Keratinocyte (primary cell): Measurements from ENCODE around the gene MAP9. TPM values are rescaled to one million over a fixed set of nuclear protein-coding genes. Genes with fewer than 3 reads are reported as not detected.

ENCODE experiments used
- DNase-seq: peaks from one replicate; pipeline ENCODE4 v3.0.0-alpha.2; 2011; ENCODE audit warnings: low read depth, missing footprints, low spot score
- FAIRE-seq: peaks from 2 replicates; lab custom pipeline; 2011; peaks lifted over from hg19 to GRCh38; lab: Jason Lieb, UNC
- H2AFZ ChIP-seq: 2 replicates; pipeline ENCODE4 v1.6.0; 2012; ENCODE audit warnings: low read length, control low read depth, inconsistent platforms; ENCODE audit not compliant: control insufficient read depth
- H3K27ac ChIP-seq: 2 replicates; pipeline ENCODE4 v1.5.1; 2011; ENCODE audit warnings: low read length; ENCODE audit not compliant: control insufficient read depth, insufficient read depth
- H3K27me3 ChIP-seq: 3 replicates; pipeline ENCODE4 v1.6.0; 2011; ENCODE audit warnings: low read length; ENCODE audit not compliant: control insufficient read depth, insufficient read depth; ENCODE audit errors: extremely low read depth
- H3K36me3 ChIP-seq, 2 experiments: 2 replicates in 1 of 2; 3 replicates in 1 of 2; pipeline ENCODE4 v1.5.1; 2011; ENCODE audit warnings: low read length in 2 of 2, mild to moderate bottlenecking in 1 of 2; ENCODE audit not compliant: control insufficient read depth in 2 of 2, insufficient read depth in 2 of 2; ENCODE audit errors: extremely low read depth in 1 of 2
- H3K4me1 ChIP-seq: 3 replicates; pipeline ENCODE4 v1.5.1; 2011; ENCODE audit warnings: low read length; ENCODE audit not compliant: control insufficient read depth, insufficient read depth; ENCODE audit errors: extremely low read depth
- H3K4me2 ChIP-seq: 3 replicates; pipeline ENCODE4 v1.6.0; 2011; ENCODE audit warnings: low read depth, low read length; ENCODE audit not compliant: control insufficient read depth, insufficient read depth; ENCODE audit errors: extremely low read depth
- H3K4me3 ChIP-seq, 3 experiments: fragments of 200-600 bp in 1 of 3; sonication (generic) in 1 of 3; 2 replicates in 2 of 3; 3 replicates in 1 of 3; pipeline ENCODE4 v1.5.1; 2011 to 2016; ENCODE audit warnings: low read length in 3 of 3, mild to moderate bottlenecking in 3 of 3, control low read depth in 2 of 3, inconsistent platforms in 1 of 3, low read depth in 1 of 3, mixed read lengths in 1 of 3, mixed run types in 1 of 3, moderate library complexity in 1 of 3; ENCODE audit not compliant: control insufficient read depth in 2 of 3, insufficient read depth in 2 of 3; ENCODE audit errors: extremely low read depth in 1 of 3
- H3K79me2 ChIP-seq: 2 replicates; pipeline ENCODE4 v1.6.0; 2012; ENCODE audit warnings: low read length; ENCODE audit not compliant: control insufficient read depth, insufficient read depth
- H3K9ac ChIP-seq: 3 replicates; pipeline ENCODE4 v1.6.0; 2011; ENCODE audit warnings: low read length; ENCODE audit not compliant: control insufficient read depth, insufficient read depth; ENCODE audit errors: extremely low read depth
- H3K9me1 ChIP-seq: 3 replicates; pipeline ENCODE4 v1.6.0; 2011; ENCODE audit warnings: low read length; ENCODE audit not compliant: control insufficient read depth, insufficient read depth; ENCODE audit errors: extremely low read depth
- H3K9me3 ChIP-seq: 2 replicates; pipeline ENCODE4 v1.5.1; 2012; ENCODE audit warnings: low read depth, low read length; ENCODE audit not compliant: control insufficient read depth
- H4K20me1 ChIP-seq: 3 replicates; pipeline ENCODE4 v1.6.0; 2011; ENCODE audit warnings: low read length; ENCODE audit not compliant: control insufficient read depth, insufficient read depth; ENCODE audit errors: extremely low read depth
- EZH2 ChIP-seq: IDR thresholded peaks from one replicate; pipeline ENCODE4 v1.6.1; 2012; ENCODE audit warnings: inconsistent platforms, mild to moderate bottlenecking, low read length, moderate library complexity
- dilution Hi-C: fragments of 300-500 bp; cut with MboI; formaldehyde crosslinking; loops from one replicate; pipeline ENCODE4 v1.7.0; 2020; ENCODE audit warnings: low sequenced_read_pairs; ENCODE audit not compliant: extremely low pct_ligation_motif_present
- polyA plus RNA-seq, 5 experiments: library from polyadenylated mRNA; depleted of rRNA in 3 of 5; stranded (reverse) in 3 of 5; stranded (forward) in 1 of 5; unstranded in 1 of 5; fragments of >200 nt; gene quantifications; 1 replicate in 1 of 5; 2 replicates in 3 of 5; 3 replicates in 1 of 5; pipeline versions ENCODE4 v1.2.1 to v1.2.3, GENCODE V29; 2011 to 2012; ENCODE audit warnings: missing spikeins in 2 of 5, low read depth in 1 of 5, low replicate concordance in 1 of 5
- TF ChIP-seq, protein P1 (sequence below), 3 experiments: IDR thresholded peaks in 1 of 3; conservative IDR thresholded peaks in 1 of 3; optimal IDR thresholded peaks in 1 of 3; 2 replicates in 2 of 3; 3 replicates in 1 of 3; pipeline versions ENCODE3 to v1.5.1; 2011; ENCODE audit warnings: low read length in 3 of 3, mild to moderate bottlenecking in 3 of 3, moderate library complexity in 2 of 3, control low read depth in 1 of 3, inconsistent platforms in 1 of 3; ENCODE audit not compliant: insufficient read depth in 2 of 3; ENCODE audit errors: extremely low read depth in 1 of 3

MAP9 gene
- polyA plus RNA-seq, 1 donor (not counting 4 experiments of a cell fraction or from before 2014, with no cell fraction given), result 7.4 TPM

DNA sequence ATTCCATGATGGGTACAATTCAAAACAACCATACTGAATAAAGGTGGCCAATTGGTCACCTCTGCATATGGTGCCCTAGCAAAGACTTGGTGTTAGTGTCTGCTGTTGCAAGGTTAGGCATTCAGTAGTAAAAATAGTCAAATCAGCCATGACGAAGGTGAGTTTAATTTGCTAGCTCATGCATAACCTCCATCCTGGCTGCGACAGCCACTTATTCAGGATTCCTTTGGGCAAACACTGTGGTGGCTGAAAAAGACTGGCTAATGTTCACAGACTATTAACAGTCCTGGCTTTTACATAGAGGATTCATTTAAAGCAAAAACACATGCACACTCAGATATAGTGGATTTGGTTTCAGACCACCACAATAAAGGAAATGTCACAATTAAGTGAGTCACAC, 34.8 kb upstream of the MAP9 start:
- Histone ChIP-seq H2AFZ (no peak overlapping the region), H3K27me3 (no peaks in the 10 kb centered on the region), H4K20me1 (no peaks in the 10 kb centered on the region), H3K27ac (no peak overlapping the region), H3K4me2 (no peak overlapping the region), H3K36me3 (no peaks in the 10 kb centered on the region), H3K9ac (no peak overlapping the region), H3K9me3 (no peaks in the 10 kb centered on the region), H3K79me2 (no peaks in the 10 kb centered on the region), H3K9me1 (no peaks in the 10 kb centered on the region), H3K4me1 (no peaks in the 10 kb centered on the region), H3K4me3 (no peak overlapping the region)
- TF ChIP-seq, protein P1, sequence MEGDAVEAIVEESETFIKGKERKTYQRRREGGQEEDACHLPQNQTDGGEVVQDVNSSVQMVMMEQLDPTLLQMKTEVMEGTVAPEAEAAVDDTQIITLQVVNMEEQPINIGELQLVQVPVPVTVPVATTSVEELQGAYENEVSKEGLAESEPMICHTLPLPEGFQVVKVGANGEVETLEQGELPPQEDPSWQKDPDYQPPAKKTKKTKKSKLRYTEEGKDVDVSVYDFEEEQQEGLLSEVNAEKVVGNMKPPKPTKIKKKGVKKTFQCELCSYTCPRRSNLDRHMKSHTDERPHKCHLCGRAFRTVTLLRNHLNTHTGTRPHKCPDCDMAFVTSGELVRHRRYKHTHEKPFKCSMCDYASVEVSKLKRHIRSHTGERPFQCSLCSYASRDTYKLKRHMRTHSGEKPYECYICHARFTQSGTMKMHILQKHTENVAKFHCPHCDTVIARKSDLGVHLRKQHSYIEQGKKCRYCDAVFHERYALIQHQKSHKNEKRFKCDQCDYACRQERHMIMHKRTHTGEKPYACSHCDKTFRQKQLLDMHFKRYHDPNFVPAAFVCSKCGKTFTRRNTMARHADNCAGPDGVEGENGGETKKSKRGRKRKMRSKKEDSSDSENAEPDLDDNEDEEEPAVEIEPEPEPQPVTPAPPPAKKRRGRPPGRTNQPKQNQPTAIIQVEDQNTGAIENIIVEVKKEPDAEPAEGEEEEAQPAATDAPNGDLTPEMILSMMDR (optimal IDR thresholded peaks at IDR 0.05 in 1 of 3, IDR thresholded peaks at IDR 0.05 in 1 of 3, conservative IDR thresholded peaks at IDR 0.05 in 1 of 3; ENCODE audit: extremely low read depth in 1 of 3, insufficient read depth in 2 of 3, low read length in 3 of 3), result no peak
- TF ChIP-seq EZH2, result no peak
- dilution Hi-C loops, result no loop called here
- DNase-seq (no peak), FAIRE-seq (no peak)

DNA sequence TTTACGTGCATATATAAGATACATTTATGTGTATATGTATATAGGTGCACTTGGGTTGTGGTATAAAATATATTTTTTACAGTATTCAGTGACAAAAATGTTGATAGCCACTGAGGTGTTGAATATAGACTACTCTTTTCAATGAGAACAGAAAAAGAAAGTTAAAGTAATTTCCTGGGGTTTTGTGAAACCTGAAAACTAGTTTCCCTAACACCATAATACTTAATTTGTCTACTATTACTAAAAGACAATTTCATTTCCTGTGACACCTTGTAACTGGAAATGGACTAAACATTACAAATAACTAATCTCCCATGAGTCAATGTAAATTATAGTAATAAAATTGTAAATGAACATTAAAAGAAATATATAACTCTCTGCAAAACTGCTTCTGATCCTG, 32.0 kb upstream of the MAP9 start:
- H3K9me3 ChIP-seq, result no peaks in the 10 kb centered on the region
- no peaks in the 10 kb centered on the region for H3K36me3 ChIP-seq
- H3K9me1 ChIP-seq, result no peaks in the 10 kb centered on the region
- TF ChIP-seq, protein P1 (optimal IDR thresholded peaks at IDR 0.05 in 1 of 3, IDR thresholded peaks at IDR 0.05 in 1 of 3, conservative IDR thresholded peaks at IDR 0.05 in 1 of 3; ENCODE audit: extremely low read depth in 1 of 3, insufficient read depth in 2 of 3, low read length in 3 of 3), result no peak
- no peak for TF ChIP-seq EZH2
- H3K27me3 ChIP-seq, result no peaks in the 10 kb centered on the region
- H3K9ac ChIP-seq, result no peak overlapping the region
- DNase-seq (no peak), FAIRE-seq (no peak)
- no peak overlapping the region for H3K4me2 ChIP-seq
- H2AFZ ChIP-seq, result no peak overlapping the region
- no peak overlapping the region for H3K4me3 ChIP-seq
- H3K27ac ChIP-seq, result no peak overlapping the region
- dilution Hi-C loops, result no loop called here
- no peaks in the 10 kb centered on the region for H3K4me1 ChIP-seq
- H4K20me1 ChIP-seq, result no peaks in the 10 kb centered on the region
- no peaks in the 10 kb centered on the region for H3K79me2 ChIP-seq
